ENCODE data around the gene SUSD1.

The SUSD1 gene

GRCh38 chr9:112174222-112174964 is 704 bp downstream of the SUSD1 start:
- peak; percentile 55 for DNase-seq (ENCODE audit: low read depth)
- no peak for TF ChIP-seq CTCF (IDR thresholded peaks at IDR 0.05; ENCODE audit: insufficient read depth, low read depth, low read length, missing control alignments)
- H3K4me3 ChIP-seq (ENCODE audit: low read length) = peak overlapping the region; percentile 33

- no peak overlapping the region for H3K4me3 ChIP-seq (ENCODE audit: low read length)
- no peak for DNase-seq (ENCODE audit: low read depth)
Observed at GRCh38 chr9:112173489-112174221, 1.4 kb downstream of the SUSD1 start.

DNA sequence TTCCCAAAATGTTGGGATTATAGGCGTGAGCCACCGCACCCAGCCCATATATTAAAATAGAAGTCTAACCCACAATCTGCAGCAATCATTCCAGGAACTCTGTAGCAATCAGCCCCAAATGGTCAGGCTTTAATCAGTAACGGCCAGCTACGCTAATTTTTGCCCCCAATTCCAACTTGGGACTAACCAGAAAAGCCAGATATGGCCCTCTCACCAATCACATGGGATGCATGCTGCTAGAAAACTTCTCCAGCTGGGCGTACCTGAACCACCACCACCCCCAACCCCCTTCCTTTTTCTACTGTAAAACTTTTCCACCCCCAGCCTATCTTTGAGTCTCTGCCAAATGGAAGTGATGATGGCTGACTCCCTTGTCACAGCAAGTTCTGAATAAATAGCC is 4.1 kb downstream of the SUSD1 start:
- no peak for TF ChIP-seq CTCF (IDR thresholded peaks at IDR 0.05; ENCODE audit: insufficient read depth, low read depth, low read length, missing control alignments)
- H3K4me3 ChIP-seq (ENCODE audit: low read length) = no peak overlapping the region
- DNase-seq (ENCODE audit: low read depth) = no peak

More at GRCh38 chr9:112173489-112174221, 1.4 kb downstream of the SUSD1 start:
- no peak for TF ChIP-seq CTCF (IDR thresholded peaks at IDR 0.05; ENCODE audit: insufficient read depth, low read depth, low read length, missing control alignments)

DNA sequence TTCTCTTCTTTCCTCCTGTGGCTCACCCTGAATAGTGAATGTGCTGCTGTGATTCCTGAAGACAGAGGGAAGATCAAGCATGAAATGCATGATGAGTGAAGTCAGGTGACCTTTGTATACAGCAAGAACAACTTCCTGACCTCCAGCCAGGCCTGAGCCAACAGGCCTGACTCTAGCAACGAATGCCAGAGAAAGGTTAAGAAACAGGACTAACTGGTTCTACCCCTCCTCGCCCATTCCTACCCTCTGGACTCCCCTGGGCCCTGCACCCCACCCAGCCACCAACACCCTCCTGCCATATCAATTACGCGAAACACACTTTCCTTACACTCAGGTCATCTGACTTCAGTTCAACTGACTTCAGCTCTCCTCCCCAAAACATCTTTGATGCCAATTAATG is 4.9 kb downstream of the SUSD1 start:
- no peak overlapping the region for H3K4me3 ChIP-seq (ENCODE audit: low read length)
- no peak for TF ChIP-seq CTCF (IDR thresholded peaks at IDR 0.05; ENCODE audit: insufficient read depth, low read depth, low read length, missing control alignments)
- peak; percentile 88 for DNase-seq (ENCODE audit: low read depth)

- no peak for TF ChIP-seq CTCF (IDR thresholded peaks at IDR 0.05; ENCODE audit: insufficient read depth, low read depth, low read length, missing control alignments)
- H3K4me3 ChIP-seq (ENCODE audit: low read length) = no peak overlapping the region
- DNase-seq (ENCODE audit: low read depth) = peak; percentile 92
Observed at GRCh38 chr9:112169368-112169767, 5.7 kb downstream of the SUSD1 start.

DNA sequence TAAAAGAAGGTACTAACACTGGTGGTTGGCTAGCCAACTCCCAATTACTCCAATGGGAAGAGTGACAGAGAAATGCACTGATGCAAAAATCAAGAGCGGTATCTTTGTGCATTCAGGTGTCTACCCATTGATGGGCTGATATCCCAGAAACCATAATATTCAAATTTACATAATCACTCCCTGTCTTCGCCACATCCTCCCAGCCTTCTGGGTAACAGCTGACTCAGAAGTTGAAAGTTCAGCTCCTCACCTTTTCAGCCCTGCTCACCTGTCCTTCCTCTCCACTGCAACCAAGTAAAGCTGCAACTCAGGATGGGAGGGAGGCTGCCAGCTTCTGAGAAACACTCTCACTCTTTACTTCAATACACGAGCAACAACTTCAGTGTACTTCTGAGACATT is 6.9 kb downstream of the SUSD1 start:
- peak; percentile 52 for DNase-seq (ENCODE audit: low read depth)
- no peak overlapping the region for H3K4me3 ChIP-seq (ENCODE audit: low read length)
- no peak for TF ChIP-seq CTCF (IDR thresholded peaks at IDR 0.05; ENCODE audit: insufficient read depth, low read depth, low read length, missing control alignments)

Measured in epithelial cell of esophagus (primary cell).